Measurements from ENCODE around the gene NPTX1. TPM values are rescaled to one million over a fixed set of nuclear protein-coding genes. Genes with fewer than 3 reads are reported as not detected.

The NPTX1 gene
- total and polyA plus RNA-seq, 2 of the 13 experiments (the other 11 are each of a cell fraction or from before 2014, with no cell fraction given) = 0.01 TPM; not detected in 1

DNA sequence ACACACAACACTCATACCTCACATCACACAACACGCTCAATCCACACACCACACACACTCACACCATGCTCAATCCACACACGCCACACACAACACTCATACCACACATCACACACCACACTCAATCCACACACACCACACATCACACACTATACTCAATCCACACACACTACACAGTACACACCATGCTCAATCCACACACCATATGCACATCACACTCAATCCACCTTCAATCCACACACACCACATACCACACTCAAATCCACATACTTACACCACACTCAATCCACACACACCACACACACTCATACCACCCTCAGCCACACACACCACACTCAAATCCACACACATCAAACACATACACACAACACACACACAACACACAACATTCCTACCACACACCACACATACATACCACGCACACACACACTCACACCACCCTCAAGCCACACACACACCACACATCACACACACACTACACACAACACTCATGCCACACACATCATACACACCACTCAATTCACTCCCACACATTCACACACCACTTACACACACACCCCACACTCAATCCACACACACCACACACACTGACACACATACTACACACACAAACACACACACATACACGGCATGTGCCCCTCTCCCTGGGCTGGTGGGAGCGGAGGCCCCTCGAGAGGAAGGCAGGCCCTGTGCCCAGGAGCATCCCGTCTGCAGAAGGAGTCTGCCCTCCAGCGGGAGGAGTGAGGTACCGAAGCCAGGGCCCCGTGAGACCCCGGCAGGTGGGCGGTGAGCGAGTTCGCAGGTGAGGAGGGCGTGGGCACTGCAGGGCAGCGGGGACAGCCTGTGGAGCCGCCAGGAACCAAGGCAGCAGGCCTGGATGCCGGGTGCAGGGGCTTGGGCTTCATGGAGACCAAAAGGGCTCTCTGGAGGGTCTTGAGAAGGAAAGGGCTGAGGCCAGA is 35.1 kb upstream of the NPTX1 start (continued):
- TF ChIP-seq EP300 (IDR thresholded peaks at IDR 0.05; ENCODE audit: low read depth in 2 of 2, low read length in 2 of 2) (no peak), EP300 (CRISPR knock-in tag; IDR thresholded peaks at IDR 0.05; ENCODE audit: borderline replicate concordance) (no peak), ZNF337 (CRISPR knock-in tag; IDR thresholded peaks at IDR 0.05; ENCODE audit: borderline replicate concordance, low read depth) (no peak), MAZ (IDR thresholded peaks at IDR 0.05; ENCODE audit: borderline replicate concordance, low read depth, low read length) (no peak), MAZ (CRISPR knock-in tag; IDR thresholded peaks at IDR 0.05; ENCODE audit: low read depth) (no peak), POLR2AphosphoS2 (IDR thresholded peaks at IDR 0.05; ENCODE audit: low read depth, low read length) (no peak), SMC3 (IDR thresholded peaks at IDR 0.05; ENCODE audit: low read length) (0 out of 2 replicates have a peak, but pooled peaks have one; percentile 6), CCDC6 (CRISPR knock-in tag; IDR thresholded peaks at IDR 0.05) (no peak), HNRNPK (IDR thresholded peaks at IDR 0.05; ENCODE audit: low read depth, low read length, poor library complexity, severe bottlenecking) (no peak), ZBTB40 (IDR thresholded peaks at IDR 0.05) (peak; percentile 19; the same call in 1 of the 2 replicates), ZBTB40 (CRISPR knock-in tag; IDR thresholded peaks at IDR 0.05) (no peak), ZBTB4 (CRISPR knock-in tag; IDR thresholded peaks at IDR 0.05; ENCODE audit: borderline replicate concordance) (no peak), ZNF605 (CRISPR knock-in tag; IDR thresholded peaks at IDR 0.05) (no peak), SP5 (CRISPR knock-in tag; IDR thresholded peaks at IDR 0.05; ENCODE audit: borderline replicate concordance, low read depth) (no peak), ZNF737 (CRISPR knock-in tag; IDR thresholded peaks at IDR 0.05; ENCODE audit: borderline replicate concordance) (peak; percentile 40; the same call in 1 of the 2 replicates), ZBTB7B (CRISPR knock-in tag; IDR thresholded peaks at IDR 0.05) (0 out of 2 replicates have a peak, but pooled peaks have one; percentile 45)
